ENCODE results near the gene TMEM138.

DNA sequence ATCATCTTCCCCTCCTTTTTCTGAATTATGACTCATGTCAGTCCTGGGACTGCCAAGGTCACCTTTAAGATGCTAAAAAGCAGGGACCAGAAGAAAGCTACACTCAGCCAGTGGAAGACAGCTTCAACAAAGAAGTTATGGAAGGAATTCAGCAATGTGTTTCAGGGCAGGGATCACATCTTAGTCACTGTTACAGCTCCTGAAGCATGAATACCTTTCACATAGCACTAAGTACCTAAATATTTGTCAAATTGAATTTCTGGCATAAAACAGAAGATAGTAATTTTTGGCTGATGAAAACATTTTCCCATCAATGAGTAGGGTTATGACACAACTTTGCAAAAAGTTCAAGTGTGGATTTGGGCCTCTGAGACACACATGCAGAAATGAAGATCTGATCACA is 34.5 kb upstream of the TMEM138 start:
- TF ChIP-seq, protein P1, sequence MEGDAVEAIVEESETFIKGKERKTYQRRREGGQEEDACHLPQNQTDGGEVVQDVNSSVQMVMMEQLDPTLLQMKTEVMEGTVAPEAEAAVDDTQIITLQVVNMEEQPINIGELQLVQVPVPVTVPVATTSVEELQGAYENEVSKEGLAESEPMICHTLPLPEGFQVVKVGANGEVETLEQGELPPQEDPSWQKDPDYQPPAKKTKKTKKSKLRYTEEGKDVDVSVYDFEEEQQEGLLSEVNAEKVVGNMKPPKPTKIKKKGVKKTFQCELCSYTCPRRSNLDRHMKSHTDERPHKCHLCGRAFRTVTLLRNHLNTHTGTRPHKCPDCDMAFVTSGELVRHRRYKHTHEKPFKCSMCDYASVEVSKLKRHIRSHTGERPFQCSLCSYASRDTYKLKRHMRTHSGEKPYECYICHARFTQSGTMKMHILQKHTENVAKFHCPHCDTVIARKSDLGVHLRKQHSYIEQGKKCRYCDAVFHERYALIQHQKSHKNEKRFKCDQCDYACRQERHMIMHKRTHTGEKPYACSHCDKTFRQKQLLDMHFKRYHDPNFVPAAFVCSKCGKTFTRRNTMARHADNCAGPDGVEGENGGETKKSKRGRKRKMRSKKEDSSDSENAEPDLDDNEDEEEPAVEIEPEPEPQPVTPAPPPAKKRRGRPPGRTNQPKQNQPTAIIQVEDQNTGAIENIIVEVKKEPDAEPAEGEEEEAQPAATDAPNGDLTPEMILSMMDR (IDR thresholded peaks at IDR 0.05), result no peak
- no peak for TF ChIP-seq POLR2A (IDR thresholded peaks at IDR 0.05)

Data from body of pancreas (tissue), 4 donors.